OCI-LY3 (cell line): ENCODE results near the gene INVS.

Source experiments
- H2AFZ ChIP-seq: fragments of 200-600, 300-600 bp; shearing (Covaris generic); 2 replicates; pipeline ENCODE4 v1.6.0; 2014; ENCODE audit warnings: antibody characterized with exemption, low read depth, low read length
- H3K27ac ChIP-seq: fragments of 200-600, 300-600 bp; sonication (generic); 2 replicates; pipeline ENCODE4 v1.5.1; 2014; ENCODE audit warnings: mild to moderate bottlenecking, low read length, moderate library complexity, mixed read lengths
- H3K27me3 ChIP-seq: fragments of 200-600, 300-600 bp; sonication (generic); 2 replicates; pipeline ENCODE4 v1.6.1; 2014; ENCODE audit warnings: low read depth, low read length, mixed read lengths
- H3K36me3 ChIP-seq: fragments of 200-600, 300-600 bp; sonication (generic); replicated peaks from 2 replicates; pipeline ENCODE3; 2014; ENCODE audit warnings: low read depth, low read length, mixed read lengths
- H3K4me1 ChIP-seq: fragments of 300-600, 200-600 bp; sonication (generic); 2 replicates; pipeline ENCODE4 v1.6.1; 2014; ENCODE audit warnings: low read length, mixed read lengths
- H3K4me2 ChIP-seq: fragments of 200-600, 300-600 bp; sonication (generic); 2 replicates; pipeline ENCODE4 v1.6.1; 2014; ENCODE audit warnings: low read length, mixed read lengths
- H3K4me3 ChIP-seq: fragments of 300-600, 200-600 bp; sonication (generic); 2 replicates; pipeline ENCODE4 v1.5.1; 2014; ENCODE audit warnings: antibody characterized with exemption, mild to moderate bottlenecking, low read length, moderate library complexity
- H3K79me2 ChIP-seq: fragments of 300-600, 200-600 bp; shearing (Covaris generic); 2 replicates; pipeline ENCODE4 v1.6.1; 2014; ENCODE audit warnings: mild to moderate bottlenecking, low read length, mixed read lengths
- H3K9ac ChIP-seq: fragments of 300-600, 200-600 bp; shearing (Covaris generic); 2 replicates; pipeline ENCODE4 v1.6.0; 2014; ENCODE audit warnings: mild to moderate bottlenecking, low read length, moderate library complexity
- H3K9me3 ChIP-seq: fragments of 200-600, 300-600 bp; shearing (Covaris generic); 2 replicates; pipeline ENCODE4 v1.6.1; 2014; ENCODE audit warnings: low read length, mixed read lengths; ENCODE audit not compliant: insufficient read depth
- H4K20me1 ChIP-seq: fragments of 200-600, 300-600 bp; sonication (generic); 2 replicates; pipeline ENCODE4 v1.6.1; 2016; ENCODE audit warnings: low read length, mixed read lengths; ENCODE audit not compliant: insufficient read depth
- EZH2phosphoT487 ChIP-seq: fragments of 200-600 bp; shearing (Covaris generic); IDR thresholded peaks from 2 replicates; pipeline ENCODE4 v1.6.1; 2018; ENCODE audit warnings: antibody characterized with exemption, mixed run types, low read depth
- TF ChIP-seq, protein P1 (sequence below): fragments of 200-600, 300-600 bp; sonication (generic); IDR thresholded peaks from 2 replicates; pipeline ENCODE4 v1.5.1; 2014; ENCODE audit warnings: antibody characterized with exemption, low read length, low read depth

The INVS gene

DNA sequence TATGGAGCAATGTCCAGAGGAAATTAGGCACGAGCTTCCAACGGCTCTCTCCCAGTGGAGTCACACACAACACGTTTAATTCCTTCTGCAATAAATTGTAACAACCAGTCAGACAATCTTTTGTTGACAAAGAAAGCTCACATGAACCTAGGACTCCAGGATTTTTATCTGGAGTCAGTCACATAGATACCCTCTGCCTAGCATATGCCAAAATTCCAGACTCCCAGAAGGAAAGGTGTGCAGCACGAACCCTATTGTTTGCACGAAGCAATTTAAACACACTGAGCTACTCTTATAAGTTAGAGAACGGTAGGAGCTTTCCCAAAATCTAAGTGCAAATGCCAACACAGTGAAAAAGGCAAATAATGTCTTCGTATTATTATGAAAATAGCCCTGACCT, 186.6 kb downstream of the INVS start:
- no peaks in the 10 kb centered on the region for H4K20me1 ChIP-seq
- H3K27ac ChIP-seq = no peak overlapping the region
- H3K36me3 ChIP-seq = peaks cover 44% of the 10 kb centered on the region
- H3K9me3 ChIP-seq = no peaks in the 10 kb centered on the region
- H3K4me3 ChIP-seq = no peak overlapping the region
- H3K4me1 ChIP-seq = no peaks in the 10 kb centered on the region
- H2AFZ ChIP-seq = no peak overlapping the region
- H3K27me3 ChIP-seq = no peaks in the 10 kb centered on the region
- no peak overlapping the region for H3K4me2 ChIP-seq
- H3K79me2 ChIP-seq = no peaks in the 10 kb centered on the region
- H3K9ac ChIP-seq = no peak overlapping the region
- TF ChIP-seq, protein P1, sequence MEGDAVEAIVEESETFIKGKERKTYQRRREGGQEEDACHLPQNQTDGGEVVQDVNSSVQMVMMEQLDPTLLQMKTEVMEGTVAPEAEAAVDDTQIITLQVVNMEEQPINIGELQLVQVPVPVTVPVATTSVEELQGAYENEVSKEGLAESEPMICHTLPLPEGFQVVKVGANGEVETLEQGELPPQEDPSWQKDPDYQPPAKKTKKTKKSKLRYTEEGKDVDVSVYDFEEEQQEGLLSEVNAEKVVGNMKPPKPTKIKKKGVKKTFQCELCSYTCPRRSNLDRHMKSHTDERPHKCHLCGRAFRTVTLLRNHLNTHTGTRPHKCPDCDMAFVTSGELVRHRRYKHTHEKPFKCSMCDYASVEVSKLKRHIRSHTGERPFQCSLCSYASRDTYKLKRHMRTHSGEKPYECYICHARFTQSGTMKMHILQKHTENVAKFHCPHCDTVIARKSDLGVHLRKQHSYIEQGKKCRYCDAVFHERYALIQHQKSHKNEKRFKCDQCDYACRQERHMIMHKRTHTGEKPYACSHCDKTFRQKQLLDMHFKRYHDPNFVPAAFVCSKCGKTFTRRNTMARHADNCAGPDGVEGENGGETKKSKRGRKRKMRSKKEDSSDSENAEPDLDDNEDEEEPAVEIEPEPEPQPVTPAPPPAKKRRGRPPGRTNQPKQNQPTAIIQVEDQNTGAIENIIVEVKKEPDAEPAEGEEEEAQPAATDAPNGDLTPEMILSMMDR = no peak
- TF ChIP-seq EZH2phosphoT487 = no peak

DNA sequence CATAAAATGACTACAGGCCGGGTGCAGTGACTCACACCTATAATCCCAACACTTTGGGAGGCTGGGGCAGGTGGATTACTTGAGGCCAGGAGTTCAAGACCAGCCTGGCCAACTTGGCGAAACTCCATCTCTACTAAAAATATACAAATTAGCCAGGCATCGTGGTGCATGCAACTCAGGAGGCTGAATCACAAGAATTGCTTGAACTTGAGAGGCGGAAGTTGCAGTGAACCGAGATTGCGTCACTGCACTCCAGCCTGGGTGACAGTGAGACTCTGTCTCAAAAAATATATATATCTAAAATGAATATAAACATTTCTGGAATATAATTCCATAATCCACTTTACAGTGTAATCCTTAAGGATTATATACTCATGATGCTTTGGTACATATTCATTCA, 187.2 kb downstream of the INVS start:
- peaks cover 48% of the 10 kb centered on the region for H3K36me3 ChIP-seq

DNA sequence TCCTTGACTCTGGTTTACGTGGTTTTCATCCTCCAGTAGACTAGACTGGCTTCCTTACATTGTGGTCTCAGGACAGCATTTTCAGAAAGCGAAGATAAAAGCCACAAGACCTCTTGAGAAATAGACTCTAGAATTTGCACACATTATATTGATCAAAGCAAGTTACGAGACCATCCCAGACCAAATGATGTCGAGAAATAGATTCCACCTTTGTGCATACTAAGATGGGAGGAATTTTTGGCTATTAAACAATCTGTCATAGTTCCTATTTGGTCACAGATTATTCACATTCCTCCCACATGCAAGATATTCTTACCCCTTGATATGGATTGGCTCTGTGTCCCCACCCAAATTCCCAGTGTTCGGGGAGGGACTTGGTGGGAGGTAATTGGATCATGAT, 188.1 kb downstream of the INVS start:
- H4K20me1 ChIP-seq = no peaks in the 10 kb centered on the region
- no peak overlapping the region for H3K4me3 ChIP-seq
- no peaks in the 10 kb centered on the region for H3K9me3 ChIP-seq
- H3K4me2 ChIP-seq = no peak overlapping the region
- H3K27ac ChIP-seq = no peak overlapping the region
- H2AFZ ChIP-seq = no peak overlapping the region
- H3K9ac ChIP-seq = no peak overlapping the region
- peaks cover 52% of the 10 kb centered on the region for H3K36me3 ChIP-seq
- TF ChIP-seq, protein P1 = no peak
- TF ChIP-seq EZH2phosphoT487 = no peak
- H3K79me2 ChIP-seq = no peaks in the 10 kb centered on the region
- H3K27me3 ChIP-seq = no peaks in the 10 kb centered on the region
- no peaks in the 10 kb centered on the region for H3K4me1 ChIP-seq

More for the DNA sequence above, 187.2 kb downstream of the INVS start:
- Histone ChIP-seq H3K9me3 (no peaks in the 10 kb centered on the region), H3K4me3 (no peak overlapping the region), H2AFZ (no peak overlapping the region), H3K27ac (no peak overlapping the region), H4K20me1 (no peaks in the 10 kb centered on the region), H3K27me3 (no peaks in the 10 kb centered on the region), H3K9ac (no peak overlapping the region), H3K4me2 (no peak overlapping the region), H3K4me1 (no peaks in the 10 kb centered on the region), H3K79me2 (no peaks in the 10 kb centered on the region)
- TF ChIP-seq, protein P1 = no peak
- no peak for TF ChIP-seq EZH2phosphoT487

DNA sequence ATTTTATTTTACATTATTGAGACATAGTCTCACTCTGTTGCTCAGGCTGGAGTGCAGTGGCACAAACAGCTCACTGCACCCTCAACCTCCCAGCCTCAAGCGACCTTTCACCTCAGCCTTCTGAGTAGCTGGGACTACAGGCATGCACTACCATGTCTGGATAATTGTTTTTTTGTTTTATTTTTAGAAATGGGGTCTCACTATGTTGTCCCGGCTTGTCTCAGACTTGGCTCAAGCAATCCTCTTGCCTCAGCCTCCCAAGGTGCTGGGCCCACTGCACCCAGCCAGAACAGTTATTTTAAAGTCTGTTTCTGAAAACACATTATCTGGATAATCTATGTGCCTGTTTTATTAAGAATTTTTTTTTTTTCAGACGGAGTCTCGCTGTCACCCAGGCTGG, 191.7 kb downstream of the INVS start:
- no peak overlapping the region for H3K4me2 ChIP-seq
- no peaks in the 10 kb centered on the region for H3K9me3 ChIP-seq
- peaks cover 51% of the 10 kb centered on the region for H3K36me3 ChIP-seq
- H3K79me2 ChIP-seq = no peaks in the 10 kb centered on the region
- H3K4me1 ChIP-seq = no peaks in the 10 kb centered on the region
- no peak overlapping the region for H3K9ac ChIP-seq
- H3K4me3 ChIP-seq = no peak overlapping the region
- H4K20me1 ChIP-seq = no peaks in the 10 kb centered on the region
- H3K27me3 ChIP-seq = no peaks in the 10 kb centered on the region
- H3K27ac ChIP-seq = no peak overlapping the region
- no peak overlapping the region for H2AFZ ChIP-seq
- TF ChIP-seq, protein P1 = no peak
- no peak for TF ChIP-seq EZH2phosphoT487
